ENCODE data around the gene KAZN. TPM values are rescaled to one million over a fixed set of nuclear protein-coding genes. Genes with fewer than 3 reads are reported as not detected.

Gene KAZN
- total and polyA plus RNA-seq, 2 experiments from 2014 or later = 7.9 to 15.6 TPM

GRCh38 chr1:15096293-15096692, 497.8 kb downstream of the KAZN start:
- Histone ChIP-seq H3K36me3 (replicated peaks; ENCODE audit: insufficient read depth, low read depth) (no peaks in the 10 kb centered on the region), H3K79me2 (no peaks in the 10 kb centered on the region), H3K27me3 (peaks cover 7% of the 10 kb centered on the region), H3K9me3 (ENCODE audit: low read depth) (no peaks in the 10 kb centered on the region), H3K9me2 (replicated peaks; ENCODE audit: insufficient read depth) (no peaks in the 10 kb centered on the region), H3K27ac (no peak overlapping the region), H2AFZ (no peak overlapping the region), H4K20me1 (ENCODE audit: insufficient read depth, poor library complexity, severe bottlenecking) (no peaks in the 10 kb centered on the region), H3K4me3 (no peak overlapping the region), H3K4me2 (no peak overlapping the region), H3K4me1 (ENCODE audit: insufficient read depth) (peaks cover 5% of the 10 kb centered on the region)
- TF ChIP-seq EZH2phosphoT487 (IDR thresholded peaks at IDR 0.05; ENCODE audit: low read depth, severe bottlenecking, unreplicated experiment) = no peak
- TF ChIP-seq CTCF (IDR thresholded peaks at IDR 0.05; ENCODE audit: poor library complexity) = no peak
- WGBS (ENCODE audit: low lambda C conversion rate, missing lambda C conversion rate) = 94% methylated on average over 7 of the region's 7 CpGs
- no peak for DNase-seq (ENCODE audit: low spot score)

- H3K79me2 ChIP-seq = no peaks in the 10 kb centered on the region
- H3K27me3 ChIP-seq = peaks cover 9% of the 10 kb centered on the region
- DNase-seq (ENCODE audit: low spot score) = no peak
- no peak overlapping the region for H3K27ac ChIP-seq
- TF ChIP-seq EZH2phosphoT487 (IDR thresholded peaks at IDR 0.05; ENCODE audit: low read depth, severe bottlenecking, unreplicated experiment) (no peak), EZH2 (IDR thresholded peaks at IDR 0.05; ENCODE audit: borderline replicate concordance) (no peak), CTCF (IDR thresholded peaks at IDR 0.05; ENCODE audit: poor library complexity) (no peak)
- 92% methylated on average over 15 of the region's 15 CpGs for whole genome bisulfite sequencing (ENCODE audit: low lambda C conversion rate, missing lambda C conversion rate)
- H3K36me3 ChIP-seq (replicated peaks; ENCODE audit: insufficient read depth, low read depth) = no peaks in the 10 kb centered on the region
- no peaks in the 10 kb centered on the region for H3K9me3 ChIP-seq (ENCODE audit: low read depth)
- no peaks in the 10 kb centered on the region for H3K9me2 ChIP-seq (replicated peaks; ENCODE audit: insufficient read depth)
- no peak overlapping the region for H3K4me3 ChIP-seq
- H4K20me1 ChIP-seq (ENCODE audit: insufficient read depth, poor library complexity, severe bottlenecking) = no peaks in the 10 kb centered on the region
- H3K4me2 ChIP-seq = no peak overlapping the region
- H3K4me1 ChIP-seq (ENCODE audit: insufficient read depth) = peaks cover 3% of the 10 kb centered on the region
- H2AFZ ChIP-seq = no peak overlapping the region
Measured at GRCh38 chr1:15098176-15099125, 500.0 kb downstream of the KAZN start.

- no peak overlapping the region for H3K4me2 ChIP-seq
- H3K9me3 ChIP-seq (ENCODE audit: low read depth) = no peaks in the 10 kb centered on the region
- no peaks in the 10 kb centered on the region for H3K4me1 ChIP-seq (ENCODE audit: insufficient read depth)
- DNase-seq (ENCODE audit: low spot score) = no peak
- no peak for TF ChIP-seq EZH2phosphoT487 (IDR thresholded peaks at IDR 0.05; ENCODE audit: low read depth, severe bottlenecking, unreplicated experiment)
- no peak for TF ChIP-seq CTCF (IDR thresholded peaks at IDR 0.05; ENCODE audit: poor library complexity)
- no peak for TF ChIP-seq EZH2 (IDR thresholded peaks at IDR 0.05; ENCODE audit: borderline replicate concordance)
- no peak overlapping the region for H3K4me3 ChIP-seq
- H2AFZ ChIP-seq = no peak overlapping the region
- H4K20me1 ChIP-seq (ENCODE audit: insufficient read depth, poor library complexity, severe bottlenecking) = no peaks in the 10 kb centered on the region
- H3K9me2 ChIP-seq (replicated peaks; ENCODE audit: insufficient read depth) = no peaks in the 10 kb centered on the region
- no peaks in the 10 kb centered on the region for H3K79me2 ChIP-seq
- WGBS (ENCODE audit: low lambda C conversion rate, missing lambda C conversion rate) = 71% methylated on average over 15 of the region's 15 CpGs
- H3K36me3 ChIP-seq (replicated peaks; ENCODE audit: insufficient read depth, low read depth) = no peaks in the 10 kb centered on the region
- peaks cover 9% of the 10 kb centered on the region for H3K27me3 ChIP-seq
- H3K27ac ChIP-seq = no peak overlapping the region
Measured at GRCh38 chr1:15099441-15100120, 501.1 kb downstream of the KAZN start.
